Gastroesophageal sphincter (tissue), 3 donors: ENCODE data around the gene RARS2.

ENCODE experiments used
- EP300 ChIP-seq: sonication (generic); formaldehyde crosslinking; IDR thresholded peaks from one replicate; pipeline ENCODE4 v1.6.1; 2017; ENCODE audit warnings: antibody characterized with exemption, mild to moderate bottlenecking
- POLR2A ChIP-seq, 2 donors: fragments of 450-650 bp; IDR thresholded peaks; one replicate each; pipeline ENCODE4 v1.6.1; 2017; ENCODE audit warnings: antibody characterized with exemption in 2 of 2, mild to moderate bottlenecking in 2 of 2, moderate library complexity in 1 of 2
- POLR2AphosphoS5 ChIP-seq: sonication (generic); formaldehyde crosslinking; IDR thresholded peaks from one replicate; pipeline ENCODE4 v1.6.1; 2017; ENCODE audit warnings: antibody characterized with exemption
- TF ChIP-seq, protein P1 (sequence below), 4 experiments: fragments of 200-600 bp in 2 of 4; fragments of 450-650 bp in 2 of 4; sonication (generic) in 1 of 4; IDR thresholded peaks; one replicate each; pipeline ENCODE4 v1.5.1; 2017 to 2019; ENCODE audit warnings: antibody characterized with exemption in 4 of 4, mild to moderate bottlenecking in 2 of 4, moderate library complexity in 2 of 4

DNA sequence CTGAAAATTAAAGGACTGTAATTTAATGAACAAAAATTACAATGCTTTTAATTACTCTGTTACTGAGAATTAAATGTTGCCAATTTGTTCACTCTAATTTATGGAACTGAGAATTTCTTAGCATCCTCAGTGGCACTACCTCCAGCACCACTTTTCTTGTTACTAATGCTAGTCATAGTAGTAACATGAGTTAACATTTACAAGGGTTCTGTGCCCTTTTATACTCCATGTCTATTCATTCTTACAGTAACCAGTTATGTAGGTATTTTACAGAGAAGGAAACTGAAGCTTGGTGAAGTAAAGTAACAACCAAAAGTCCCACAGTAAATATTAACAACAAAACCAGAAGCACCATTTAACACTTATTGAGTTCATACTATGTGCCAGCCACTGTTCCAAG is 34.3 kb downstream of the RARS2 start:
- TF ChIP-seq, protein P1, sequence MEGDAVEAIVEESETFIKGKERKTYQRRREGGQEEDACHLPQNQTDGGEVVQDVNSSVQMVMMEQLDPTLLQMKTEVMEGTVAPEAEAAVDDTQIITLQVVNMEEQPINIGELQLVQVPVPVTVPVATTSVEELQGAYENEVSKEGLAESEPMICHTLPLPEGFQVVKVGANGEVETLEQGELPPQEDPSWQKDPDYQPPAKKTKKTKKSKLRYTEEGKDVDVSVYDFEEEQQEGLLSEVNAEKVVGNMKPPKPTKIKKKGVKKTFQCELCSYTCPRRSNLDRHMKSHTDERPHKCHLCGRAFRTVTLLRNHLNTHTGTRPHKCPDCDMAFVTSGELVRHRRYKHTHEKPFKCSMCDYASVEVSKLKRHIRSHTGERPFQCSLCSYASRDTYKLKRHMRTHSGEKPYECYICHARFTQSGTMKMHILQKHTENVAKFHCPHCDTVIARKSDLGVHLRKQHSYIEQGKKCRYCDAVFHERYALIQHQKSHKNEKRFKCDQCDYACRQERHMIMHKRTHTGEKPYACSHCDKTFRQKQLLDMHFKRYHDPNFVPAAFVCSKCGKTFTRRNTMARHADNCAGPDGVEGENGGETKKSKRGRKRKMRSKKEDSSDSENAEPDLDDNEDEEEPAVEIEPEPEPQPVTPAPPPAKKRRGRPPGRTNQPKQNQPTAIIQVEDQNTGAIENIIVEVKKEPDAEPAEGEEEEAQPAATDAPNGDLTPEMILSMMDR (IDR thresholded peaks at IDR 0.05) = no peak
- no peak for TF ChIP-seq POLR2A (IDR thresholded peaks at IDR 0.05)
- TF ChIP-seq POLR2AphosphoS5 = no peak
- no peak for TF ChIP-seq EP300
